Sigmoid colon (tissue), 7 donors: ENCODE results near the gene FILIP1L. TPM values are rescaled to one million over a fixed set of nuclear protein-coding genes. Genes with fewer than 3 reads are reported as not detected.

ENCODE experiments used
- DNase-seq: peaks from one replicate; pipeline ENCODE4 v3.0.0-alpha.2; 2019
- H3K27ac ChIP-seq, 4 donors: fragments of 200-600 bp; sonication (generic); one replicate each; pipeline ENCODE4 v1.5.1; 2016 to 2019; ENCODE audit warnings: mild to moderate bottlenecking in 1 of 4
- H3K27me3 ChIP-seq, 3 donors: fragments of 200-600 bp; sonication (generic); one replicate each; pipeline ENCODE4 v1.5.1; 2019; ENCODE audit warnings: mild to moderate bottlenecking in 1 of 3
- H3K36me3 ChIP-seq, 4 donors: fragments of 200-600 bp; sonication (generic); one replicate each; pipeline ENCODE4 v1.5.1; 2016 to 2019
- H3K4me1 ChIP-seq, 4 donors: fragments of 200-600 bp; sonication (generic); one replicate each; pipeline ENCODE4 v1.5.1; 2017 to 2019
- H3K4me3 ChIP-seq, 4 donors: fragments of 200-600 bp; sonication (generic); one replicate each; pipeline ENCODE4 v1.5.1; 2017 to 2019; ENCODE audit warnings: mild to moderate bottlenecking in 2 of 4, moderate library complexity in 1 of 4
- H3K9me3 ChIP-seq, 4 donors: fragments of 200-600 bp in 3 of 4; sonication (generic) in 3 of 4; one replicate each; pipeline versions ENCODE4 v1.5.1 to v1.6.1; 2013 to 2019
- CTCF ChIP-seq, 4 experiments: fragments of 450-650 bp in 3 of 4; fragments of 200-600 bp in 1 of 4; IDR thresholded peaks; one replicate each; pipeline ENCODE4 v1.5.1; 2016 to 2019; ENCODE audit warnings: antibody characterized with exemption in 4 of 4, mild to moderate bottlenecking in 3 of 4, moderate library complexity in 2 of 4
- EP300 ChIP-seq, 4 donors: sonication (generic); formaldehyde crosslinking; IDR thresholded peaks; one replicate each; pipeline ENCODE4 v1.6.1; 2017; ENCODE audit warnings: antibody characterized with exemption in 4 of 4
- POLR2A ChIP-seq, 2 donors: fragments of 450-650 bp; IDR thresholded peaks; one replicate each; pipeline ENCODE4 v1.6.1; 2016; ENCODE audit warnings: antibody characterized with exemption in 2 of 2, mild to moderate bottlenecking in 2 of 2, moderate library complexity in 2 of 2
- POLR2AphosphoS5 ChIP-seq, 4 donors: sonication (generic); formaldehyde crosslinking; IDR thresholded peaks; one replicate each; pipeline ENCODE4 v1.6.1; 2017; ENCODE audit warnings: antibody characterized with exemption in 4 of 4
- WGBS, 2 donors: extraction: QIAGEN DNeasy Blood & Tissue Kit; methylation state at CpG; one replicate each; pipeline ENCODE4 v1.1.7; 2013; 5-methylcytosine and 5-hydroxymethylcytosine counted together
- intact Hi-C: fragments of 100-400 bp; cut with DNase I; formaldehyde crosslinking; loops from one replicate; pipeline ENCODE4 v1.15.1; 2023
- polyA plus RNA-seq, 3 donors: library from polyadenylated mRNA; stranded (reverse); fragments of 200-250 nt; gene quantifications; one replicate each; pipeline ENCODE4 v1.2.3, GENCODE V29; 2013
- total RNA-seq, 4 donors: library from RNA; depleted of rRNA; stranded (reverse); fragments of >200 nt; gene quantifications; one replicate each; pipeline ENCODE4 v1.1.0, GENCODE V29; 2016
- donor health status: healthy with polysubstance abuse.
- donor health status: Bipolar disorder and iron deficiency.
- donor health status: healthy.

FILIP1L gene
- total and polyA plus RNA-seq, 7 donors = 6.0 to 93.3 (median 42.5) TPM

- intact Hi-C loops = no loop called here
- H3K27ac ChIP-seq = no peak overlapping the region
- WGBS, 2 donors = 78 to 81% methylated on average over 5 of the region's 5 CpGs
Measured at GRCh38 chr3:100009276-100010086, 104.8 kb downstream of the FILIP1L start.

GRCh38 chr3:100008081-100008698, 106.1 kb downstream of the FILIP1L start:
- Histone ChIP-seq H3K9me3 (no peaks in the 10 kb centered on the region), H3K4me1 (peaks cover 0 to 21% (median 19%) of the 10 kb centered on the region in 4 donors), H3K27ac (peak overlapping the region in 1 of 4 donors; percentile 62), H3K27me3 (no peaks in the 10 kb centered on the region), H3K36me3 (no peaks in the 10 kb centered on the region), H3K4me3 (no peak overlapping the region)
- no peak for DNase-seq
- TF ChIP-seq POLR2AphosphoS5 (IDR thresholded peaks at IDR 0.05) = no peak
- TF ChIP-seq CTCF (IDR thresholded peaks at IDR 0.05) = no peak
- no peak for TF ChIP-seq POLR2A (IDR thresholded peaks at IDR 0.05)
- TF ChIP-seq EP300 (IDR thresholded peaks at IDR 0.05) = no peak
- intact Hi-C loops = no loop called here

More at GRCh38 chr3:100009276-100010086, 104.8 kb downstream of the FILIP1L start:
- no peaks in the 10 kb centered on the region for H3K36me3 ChIP-seq
- no peaks in the 10 kb centered on the region for H3K27me3 ChIP-seq
- TF ChIP-seq CTCF (IDR thresholded peaks at IDR 0.05) (no peak), POLR2AphosphoS5 (IDR thresholded peaks at IDR 0.05) (no peak), EP300 (IDR thresholded peaks at IDR 0.05) (no peak), POLR2A (IDR thresholded peaks at IDR 0.05) (no peak)
- DNase-seq = no peak
- H3K4me3 ChIP-seq = no peak overlapping the region
- H3K9me3 ChIP-seq = no peaks in the 10 kb centered on the region
- peaks cover 0 to 20% (median 18%) of the 10 kb centered on the region in 4 donors for H3K4me1 ChIP-seq

GRCh38 chr3:100007313-100007712, 107.0 kb downstream of the FILIP1L start:
- H3K27ac ChIP-seq = peak overlapping the region in 2 of 4 donors; percentile 62 to 71
- no peaks in the 10 kb centered on the region for H3K27me3 ChIP-seq
- peaks cover 0 to 30% (median 28%) of the 10 kb centered on the region in 4 donors for H3K4me1 ChIP-seq
- intact Hi-C loops = no loop called here
- 97% methylated on average over 3 of the region's 3 CpGs for WGBS, 2 donors
- no peak overlapping the region for H3K4me3 ChIP-seq
- no peaks in the 10 kb centered on the region for H3K9me3 ChIP-seq
- no peak for DNase-seq
- no peaks in the 10 kb centered on the region for H3K36me3 ChIP-seq
- no peak for TF ChIP-seq POLR2AphosphoS5 (IDR thresholded peaks at IDR 0.05)
- no peak for TF ChIP-seq POLR2A (IDR thresholded peaks at IDR 0.05)
- TF ChIP-seq CTCF (IDR thresholded peaks at IDR 0.05) = no peak

GRCh38 chr3:100006570-100007271, 107.6 kb downstream of the FILIP1L start:
- intact Hi-C loops = no loop called here
- Histone ChIP-seq H3K4me3 (no peak overlapping the region), H3K27me3 (no peaks in the 10 kb centered on the region), H3K36me3 (no peaks in the 10 kb centered on the region), H3K9me3 (no peaks in the 10 kb centered on the region), H3K4me1 (peaks cover 0 to 36% (median 31%) of the 10 kb centered on the region in 4 donors), H3K27ac (peak overlapping the region in 3 of 4 donors; percentile 31 to 71 (median 62))
- DNase-seq = no peak
- 70 to 71% methylated on average over 2 of the region's 2 CpGs for WGBS, 2 donors
- TF ChIP-seq CTCF (IDR thresholded peaks at IDR 0.05) = peak in 2 of 4 experiments; percentile 20 to 21
- no peak for TF ChIP-seq EP300 (IDR thresholded peaks at IDR 0.05)
